ENCODE data around the gene KRTAP20-4. TPM values are rescaled to one million over a fixed set of nuclear protein-coding genes. Genes with fewer than 3 reads are reported as not detected.

KRTAP20-4 gene
- total and polyA plus RNA-seq, 2 of the 4 experiments (the other 2 are of a cell fraction) = not detected

- Histone ChIP-seq H2BK120ac (ENCODE audit: low read depth, low read length) (no peak within 1 kb of the TSS), H2AK5ac (ENCODE audit: low read depth, low read length) (no peak within 1 kb of the TSS), H2BK15ac (ENCODE audit: low read depth, low read length) (no peak within 1 kb of the TSS), H2BK5ac (ENCODE audit: low read depth, low read length, poor library complexity, severe bottlenecking) (no peak within 1 kb of the TSS), H3K4me2 (ENCODE audit: low read depth, low read length) (no peak within 1 kb of the TSS), H3K4ac (ENCODE audit: low read depth, low read length) (no peak within 1 kb of the TSS), H3K4me3 (ENCODE audit: insufficient read depth, low read depth, low read length) (no peak within 1 kb of the TSS), H4K5ac (ENCODE audit: low read depth, low read length) (no peak within 1 kb of the TSS), H2AK9ac (replicated peaks; ENCODE audit: low read depth, low read length, poor library complexity) (no peak within 1 kb of the TSS), H2BK20ac (ENCODE audit: low read depth, low read length) (no peak within 1 kb of the TSS), H4K8ac (ENCODE audit: low read depth in 2 of 2, low read length in 2 of 2) (no peak within 1 kb of the TSS), H4K91ac (ENCODE audit: insufficient read depth, low read depth, low read length) (no peak within 1 kb of the TSS), H3K9me3 (ENCODE audit: control insufficient read depth, insufficient read depth, low read length) (peaks cover 14% of the 10 kb centered on the region), H3K9ac (ENCODE audit: low read depth, low read length) (no peak within 1 kb of the TSS), H3K27ac (ENCODE audit: insufficient read depth, low read length) (no peak within 1 kb of the TSS), H3K9me1 (ENCODE audit: insufficient read depth, low read length) (no peaks in the 10 kb centered on the region), H4K20me1 (ENCODE audit: insufficient read depth, low read length) (no peaks in the 10 kb centered on the region), H3K27me3 (ENCODE audit: control insufficient read depth, insufficient read depth, low read length) (no peaks in the 10 kb centered on the region), H3K18ac (ENCODE audit: low read depth, low read length) (no peak within 1 kb of the TSS), H3K14ac (replicated peaks; ENCODE audit: low read depth, low read length) (no peak within 1 kb of the TSS), H3K23ac (ENCODE audit: low read depth, low read length) (no peak within 1 kb of the TSS), H3K4me1 (ENCODE audit: control insufficient read depth, insufficient read depth, low read length) (no peaks in the 10 kb centered on the region), H2AFZ (replicated peaks; ENCODE audit: low read length, poor library complexity) (no peak within 1 kb of the TSS), H3K56ac (ENCODE audit: extremely low read depth, insufficient read depth, low read length) (no peak within 1 kb of the TSS), H3K79me1 (ENCODE audit: low read depth in 1 of 2, low read length in 2 of 2) (no peaks in the 10 kb centered on the region), H3K36me3 (ENCODE audit: control insufficient read depth, insufficient read depth, low read length) (no peaks in the 10 kb centered on the region)
- no CpG with 5 or more reads among the region's 1 CpG for WGBS, 2 experiments (ENCODE audit: extremely low coverage in 2 of 2, insufficient read length in 1 of 2)
- DNase-seq = no peak
- dilution Hi-C loops (cut with HindIII; ENCODE audit: low sequenced_read_pairs, unreplicated experiment) = no loop called here
- in situ Hi-C loops (cut with MboI; ENCODE audit: low sequenced_read_pairs) = no loop called here
- TF ChIP-seq MAZ (IDR thresholded peaks at IDR 0.05; ENCODE audit: borderline replicate concordance, low read depth, low read length) (no peak), POLR2A (IDR thresholded peaks at IDR 0.05; ENCODE audit: low read depth, low read length) (no peak), SMC3 (IDR thresholded peaks at IDR 0.05; ENCODE audit: low read depth, low read length) (no peak), FOS (IDR thresholded peaks at IDR 0.05; ENCODE audit: low read depth, low read length) (no peak), USF2 (IDR thresholded peaks at IDR 0.05; ENCODE audit: low read depth, low read length) (no peak), ELK1 (IDR thresholded peaks at IDR 0.05; ENCODE audit: borderline replicate concordance, low read depth, low read length) (no peak), CTCF (conservative IDR thresholded peaks at IDR 0.05; ENCODE audit: low read depth, low read length) (no peak), RFX5 (IDR thresholded peaks at IDR 0.05; ENCODE audit: low read depth, low read length) (no peak), MXI1 (IDR thresholded peaks at IDR 0.05; ENCODE audit: borderline replicate concordance, low read depth, low read length) (no peak)
- intact Hi-C loops (cut with micrococcal nuclease) = no loop called here
- ChIA-PET POLR2A (ENCODE audit: unreplicated experiment) (no interaction called here), CTCF (no interaction called here)
- BruUV-seq (replicated peaks) = no TSS peak
- no peak for ATAC-seq (ENCODE audit: low read depth)
Observed at GRCh38 chr21:30600787-30601186, 19.6 kb upstream of the KRTAP20-4 start, which contains the start of gene KRTAP22-1. Gene KRTAP22-1, plus strand, starts transcription at chr21:30601087.
